Ecto neural progenitor cell (in vitro differentiated cells): ENCODE measurements around the gene SV2B.

Source experiments
- DNase-seq: peaks from one replicate; pipeline ENCODE4 v3.0.0-alpha.2; 2018; ENCODE audit warnings: low spot score

The SV2B gene

GRCh38 chr15:91104111-91104510 is 4.1 kb downstream of the SV2B start:
- no peak for DNase-seq

- DNase-seq, result no peak
Observed at GRCh38 chr15:91108421-91108820, 8.4 kb downstream of the SV2B start.

- no peak for DNase-seq
Observed at GRCh38 chr15:91109885-91110284, 9.8 kb downstream of the SV2B start.

GRCh38 chr15:91110407-91110806 is 10.3 kb downstream of the SV2B start:
- DNase-seq, result no peak

- peak; percentile 10 for DNase-seq
Observed at GRCh38 chr15:91113030-91113429, 13.0 kb downstream of the SV2B start.

GRCh38 chr15:91114301-91114700 is 14.2 kb downstream of the SV2B start:
- peak; percentile 46 for DNase-seq

GRCh38 chr15:91116113-91117067 is 16.3 kb downstream of the SV2B start:
- no peak for DNase-seq

- no peak for DNase-seq
Observed at GRCh38 chr15:91117375-91117774, 17.3 kb downstream of the SV2B start.

- DNase-seq, result no peak
Observed at GRCh38 chr15:91118817-91119590, 18.9 kb downstream of the SV2B start.

GRCh38 chr15:91122296-91122695 is 22.2 kb downstream of the SV2B start:
- DNase-seq, result no peak

GRCh38 chr15:91124132-91124531 is 24.1 kb downstream of the SV2B start:
- DNase-seq, result no peak

GRCh38 chr15:91125162-91125561 is 25.1 kb downstream of the SV2B start:
- DNase-seq, result no peak

GRCh38 chr15:91126080-91126479 is 26.0 kb downstream of the SV2B start:
- DNase-seq, result no peak

- no peak for DNase-seq
Observed at GRCh38 chr15:91127236-91127955, 27.3 kb downstream of the SV2B start.

- DNase-seq, result no peak
Observed at GRCh38 chr15:91128016-91128415, 28.0 kb downstream of the SV2B start.

- no peak for DNase-seq
Observed at GRCh38 chr15:91129436-91129835, 29.4 kb downstream of the SV2B start.

GRCh38 chr15:91132079-91132478 is 32.0 kb downstream of the SV2B start:
- DNase-seq, result no peak

GRCh38 chr15:91133511-91133910 is 33.5 kb downstream of the SV2B start:
- peak; percentile 59 for DNase-seq

GRCh38 chr15:91135201-91136130 is 35.4 kb downstream of the SV2B start:
- DNase-seq, result no peak

- no peak for DNase-seq
Observed at GRCh38 chr15:91136386-91136923, 36.4 kb downstream of the SV2B start.

- DNase-seq, result no peak
Observed at GRCh38 chr15:91140601-91141000, 40.5 kb downstream of the SV2B start.
